ENCODE measurements around the gene SCLT1.

GRCh38 chr4:128957459-128957858, 135.9 kb downstream of the SCLT1 start:
- TF ChIP-seq REST (IDR thresholded peaks at IDR 0.05; ENCODE audit: insufficient read depth in 1 of 2, low read depth in 2 of 2, low read length in 2 of 2) (no peak), POLR2AphosphoS5 (IDR thresholded peaks at IDR 0.05; ENCODE audit: low read depth, low read length) (no peak), SIN3A (IDR thresholded peaks at IDR 0.05; ENCODE audit: borderline replicate concordance, insufficient read depth, low read length) (no peak)
